NCI-H146 treated with DMSO at 0.1 percent for 48 hours (cell line): ENCODE results near the gene IPO4.

Source experiments
- DNase-seq: peaks from one replicate; lab custom pipeline; 2025; ENCODE audit not compliant: unreplicated experiment; lab: John Stamatoyannopoulos, UW

Gene IPO4

GRCh38 chr14:24132976-24133375, 55.6 kb downstream of the IPO4 start:
- no peak for DNase-seq

GRCh38 chr14:24132061-24132685, 56.4 kb downstream of the IPO4 start:
- peak; percentile 39 for DNase-seq

DNA sequence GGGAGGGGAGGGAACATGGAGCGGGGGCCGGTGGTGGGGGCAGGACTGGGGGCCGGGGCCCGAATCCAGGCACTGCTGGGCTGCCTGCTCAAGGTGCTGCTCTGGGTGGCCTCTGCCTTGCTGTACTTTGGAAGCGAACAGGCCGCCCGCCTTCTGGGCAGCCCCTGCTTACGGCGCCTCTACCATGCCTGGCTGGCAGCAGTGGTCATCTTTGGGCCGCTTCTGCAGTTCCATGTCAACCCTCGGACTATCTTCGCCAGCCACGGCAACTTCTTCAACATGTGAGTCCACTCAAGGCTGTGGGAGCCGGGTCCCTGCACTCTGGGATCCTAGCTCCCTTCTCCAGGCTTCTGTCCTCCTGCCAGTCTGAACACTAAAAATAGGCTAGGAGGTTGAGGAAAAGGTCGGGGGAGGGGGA, 57.1 kb downstream of the IPO4 start:
- DNase-seq, result no peak

GRCh38 chr14:24130717-24131548, 57.7 kb downstream of the IPO4 start:
- no peak for DNase-seq

DNA sequence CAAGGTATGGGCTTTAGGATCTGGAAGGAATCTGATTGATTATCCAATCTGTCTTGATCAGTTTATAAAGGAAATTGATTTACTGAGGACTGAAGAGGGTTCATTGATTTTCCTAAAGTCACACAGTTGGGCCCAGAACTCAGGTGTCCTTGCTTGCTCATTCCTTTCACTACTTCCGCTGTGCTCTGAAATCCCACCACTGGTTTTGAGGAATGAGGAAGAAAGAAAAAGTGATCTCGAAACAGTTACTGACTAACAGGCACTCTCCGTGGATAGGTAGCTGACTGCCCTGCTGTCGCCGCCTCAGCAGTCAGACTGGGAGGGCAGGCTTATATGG, 58.3 kb downstream of the IPO4 start, which contains the start of gene FITM1:
TSS of gene FITM1 (plus strand) at position 280 of the 337 bp plus-strand sequence. CDS start 905 bp downstream, outside the sequence.
- no peak for DNase-seq
